GM12878 (cell line): ENCODE measurements around the gene CDC42SE1.

Experiments
- ASH2L ChIP-seq: fragments of 300-600, 200-600 bp; sonication (generic); IDR thresholded peaks from 2 replicates; pipeline ENCODE4 v1.6.1; 2017; ENCODE audit warnings: low read depth, mild to moderate bottlenecking, borderline replicate concordance
- EZH2 ChIP-seq: IDR thresholded peaks from 2 replicates; pipeline ENCODE4 v1.6.1; 2012; ENCODE audit warnings: low read depth, mild to moderate bottlenecking, control low read depth, inconsistent platforms, low read length, borderline replicate concordance; ENCODE audit not compliant: control insufficient read depth
- NFIC ChIP-seq: IDR thresholded peaks from 2 replicates; pipeline ENCODE4 v1.6.1; 2012; ENCODE audit warnings: low read depth, mild to moderate bottlenecking, inconsistent platforms, low read length, moderate library complexity
- SMC3 ChIP-seq: IDR thresholded peaks from 2 replicates; pipeline ENCODE4 v1.6.1; 2011; ENCODE audit warnings: low read length, improper control_type of control experiment, borderline replicate concordance
- SREBF2 ChIP-seq: IDR thresholded peaks from 2 replicates; pipeline ENCODE4 v1.6.1; 2012; ENCODE audit warnings: mild to moderate bottlenecking, low read length
- TCF7 ChIP-seq: IDR thresholded peaks from 2 replicates; pipeline ENCODE4 v1.6.1; 2014; ENCODE audit warnings: antibody characterized with exemption, borderline replicate concordance
- ZNF274 ChIP-seq: IDR thresholded peaks from one replicate; pipeline ENCODE4 v1.8.0; 2011; ENCODE audit not compliant: insufficient read length, insufficient read depth
- TF ChIP-seq, protein P1 (sequence below), 3 experiments: IDR thresholded peaks in 2 of 3; conservative IDR thresholded peaks in 1 of 3; 2 replicates each; pipeline ENCODE4 v1.5.1; 2011; ENCODE audit warnings: low read depth in 3 of 3, low read length in 3 of 3, mild to moderate bottlenecking in 3 of 3, control low read depth in 2 of 3, moderate library complexity in 2 of 3, inconsistent platforms in 1 of 3, mixed read lengths in 1 of 3; ENCODE audit not compliant: control insufficient read depth in 2 of 3, insufficient read depth in 1 of 3; ENCODE audit errors: extremely low read depth in 1 of 3
- TF ChIP-seq, protein P2 (sequence below): IDR thresholded peaks from 2 replicates; pipeline ENCODE4 v1.6.1; 2011; ENCODE audit warnings: mild to moderate bottlenecking, low read depth, low read length, moderate library complexity; ENCODE audit not compliant: insufficient replicate concordance

DNA sequence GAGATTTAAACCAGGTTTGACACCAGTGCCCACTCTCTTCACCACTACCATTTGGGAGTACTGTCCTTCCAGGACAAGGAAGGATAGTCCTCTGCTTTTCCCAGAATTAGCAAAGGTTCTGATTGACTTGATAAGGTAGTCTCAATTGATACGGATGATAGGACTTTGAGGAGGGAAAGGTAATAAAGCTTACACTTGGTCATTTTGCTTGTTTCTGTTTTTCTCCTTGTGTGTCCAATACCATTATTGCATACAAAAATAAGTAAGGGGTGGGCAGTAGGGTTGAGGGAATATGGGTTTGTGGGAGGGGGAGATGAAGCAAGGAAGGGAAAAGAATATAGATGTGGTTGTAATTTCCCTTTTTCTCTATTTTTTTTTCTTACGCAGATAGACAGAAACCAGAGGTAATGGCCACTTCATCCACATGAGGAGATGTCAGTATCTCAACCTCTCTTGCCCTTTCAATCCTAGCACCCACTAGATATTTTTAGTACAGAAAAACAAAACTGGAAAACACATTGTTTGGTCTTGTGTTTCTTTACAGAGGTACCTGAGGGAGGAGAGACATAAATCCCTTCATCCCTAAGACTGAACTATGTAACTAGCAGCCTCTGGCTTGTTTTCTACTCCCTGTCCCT, 9.3 kb downstream of the CDC42SE1 start:
- TF ChIP-seq, protein P1, sequence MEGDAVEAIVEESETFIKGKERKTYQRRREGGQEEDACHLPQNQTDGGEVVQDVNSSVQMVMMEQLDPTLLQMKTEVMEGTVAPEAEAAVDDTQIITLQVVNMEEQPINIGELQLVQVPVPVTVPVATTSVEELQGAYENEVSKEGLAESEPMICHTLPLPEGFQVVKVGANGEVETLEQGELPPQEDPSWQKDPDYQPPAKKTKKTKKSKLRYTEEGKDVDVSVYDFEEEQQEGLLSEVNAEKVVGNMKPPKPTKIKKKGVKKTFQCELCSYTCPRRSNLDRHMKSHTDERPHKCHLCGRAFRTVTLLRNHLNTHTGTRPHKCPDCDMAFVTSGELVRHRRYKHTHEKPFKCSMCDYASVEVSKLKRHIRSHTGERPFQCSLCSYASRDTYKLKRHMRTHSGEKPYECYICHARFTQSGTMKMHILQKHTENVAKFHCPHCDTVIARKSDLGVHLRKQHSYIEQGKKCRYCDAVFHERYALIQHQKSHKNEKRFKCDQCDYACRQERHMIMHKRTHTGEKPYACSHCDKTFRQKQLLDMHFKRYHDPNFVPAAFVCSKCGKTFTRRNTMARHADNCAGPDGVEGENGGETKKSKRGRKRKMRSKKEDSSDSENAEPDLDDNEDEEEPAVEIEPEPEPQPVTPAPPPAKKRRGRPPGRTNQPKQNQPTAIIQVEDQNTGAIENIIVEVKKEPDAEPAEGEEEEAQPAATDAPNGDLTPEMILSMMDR (IDR thresholded peaks at IDR 0.05 in 2 of 3, conservative IDR thresholded peaks at IDR 0.05 in 1 of 3; ENCODE audit: control insufficient read depth in 2 of 3, extremely low read depth in 1 of 3, insufficient read depth in 1 of 3, low read depth in 3 of 3, low read length in 3 of 3), result no peak
- no peak for TF ChIP-seq ASH2L
- TF ChIP-seq ZNF274, result no peak
- TF ChIP-seq SMC3, result no peak
- no peak for TF ChIP-seq NFIC
- no peak for TF ChIP-seq TCF7
- TF ChIP-seq, protein P2, sequence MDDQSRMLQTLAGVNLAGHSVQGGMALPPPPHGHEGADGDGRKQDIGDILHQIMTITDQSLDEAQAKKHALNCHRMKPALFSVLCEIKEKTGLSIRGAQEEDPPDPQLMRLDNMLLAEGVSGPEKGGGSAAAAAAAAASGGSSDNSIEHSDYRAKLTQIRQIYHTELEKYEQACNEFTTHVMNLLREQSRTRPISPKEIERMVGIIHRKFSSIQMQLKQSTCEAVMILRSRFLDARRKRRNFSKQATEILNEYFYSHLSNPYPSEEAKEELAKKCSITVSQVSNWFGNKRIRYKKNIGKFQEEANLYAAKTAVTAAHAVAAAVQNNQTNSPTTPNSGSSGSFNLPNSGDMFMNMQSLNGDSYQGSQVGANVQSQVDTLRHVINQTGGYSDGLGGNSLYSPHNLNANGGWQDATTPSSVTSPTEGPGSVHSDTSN, result no peak
- TF ChIP-seq EZH2, result no peak
- TF ChIP-seq SREBF2, result no peak
